NCI-H460 (cell line): ENCODE data around the gene ALDH3A2. TPM values are rescaled to one million over a fixed set of nuclear protein-coding genes. Genes with fewer than 3 reads are reported as not detected.
"Not testable (repeated sequence)": the region's sequence is repeated elsewhere in the genome, so short reads cannot be mapped to it uniquely, and the experiment has no call there.

Experiments used
- DNase-seq: peaks from one replicate; pipeline ENCODE4 v3.0.0-alpha.2; 2016; ENCODE audit warnings: low read depth; ENCODE audit errors: extremely low read depth
- total RNA-seq: library from RNA; depleted of rRNA; stranded (reverse); fragments of >200 nt; shearing (Covaris generic); gene quantifications from 2 replicates; pipeline ENCODE4 v1.2.3, GENCODE V29; 2014

ALDH3A2 gene
- total RNA-seq, 1 experiment from 2014 or later, result 191 TPM

DNA sequence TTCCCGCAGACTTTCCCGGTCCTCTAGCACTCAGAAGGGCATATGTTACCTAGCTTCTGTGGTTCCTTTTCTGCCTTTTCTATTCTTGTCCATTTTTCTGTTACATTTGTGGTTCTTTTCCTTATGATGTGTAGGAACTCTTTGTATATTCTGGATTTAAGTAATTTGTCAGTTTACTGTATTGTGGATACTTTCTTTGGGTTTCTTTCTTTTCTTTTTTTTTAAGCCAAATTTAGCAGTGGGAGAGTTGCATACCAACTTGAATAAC lies 657 bp downstream of the ALDH3A2 start:
- DNase-seq, result no peak

- DNase-seq, result no peak
Observed at GRCh38 chr17:19650826-19651225, 2.3 kb downstream of the ALDH3A2 start.

DNA sequence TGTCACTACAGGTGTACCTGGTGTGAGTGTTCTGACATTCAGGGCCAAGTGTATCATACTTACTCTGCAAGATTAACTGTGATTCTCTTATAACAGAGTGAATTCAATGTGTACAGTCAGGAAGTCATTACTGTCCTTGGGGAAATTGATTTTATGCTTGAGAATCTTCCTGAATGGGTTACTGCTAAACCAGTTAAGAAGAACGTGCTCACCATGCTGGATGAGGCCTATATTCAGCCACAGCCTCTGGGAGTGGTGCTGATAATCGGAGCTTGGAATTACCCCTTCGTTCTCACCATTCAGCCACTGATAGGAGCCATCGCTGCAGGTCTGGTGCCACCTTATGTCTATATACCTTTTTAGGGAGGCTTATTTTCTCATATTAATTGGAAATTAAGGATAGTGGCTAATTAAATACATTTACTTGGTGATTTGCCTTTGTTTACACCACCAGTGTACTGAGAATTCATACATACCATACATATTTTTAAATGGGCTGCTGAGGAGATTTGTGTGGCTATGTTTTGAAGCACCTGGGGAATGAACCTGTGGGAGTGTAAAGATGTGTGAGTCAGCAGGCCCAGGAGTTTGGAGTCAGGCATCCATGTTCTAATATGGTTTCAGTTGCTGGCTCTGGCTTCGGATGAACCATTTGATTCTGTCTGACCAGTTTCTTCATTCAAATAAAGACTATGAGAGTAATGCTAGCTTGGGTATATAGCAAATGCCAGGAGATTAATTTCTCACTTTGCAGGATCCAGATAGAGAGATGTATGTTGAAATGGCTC lies 3.1 kb downstream of the ALDH3A2 start:
- no peak for DNase-seq

DNA sequence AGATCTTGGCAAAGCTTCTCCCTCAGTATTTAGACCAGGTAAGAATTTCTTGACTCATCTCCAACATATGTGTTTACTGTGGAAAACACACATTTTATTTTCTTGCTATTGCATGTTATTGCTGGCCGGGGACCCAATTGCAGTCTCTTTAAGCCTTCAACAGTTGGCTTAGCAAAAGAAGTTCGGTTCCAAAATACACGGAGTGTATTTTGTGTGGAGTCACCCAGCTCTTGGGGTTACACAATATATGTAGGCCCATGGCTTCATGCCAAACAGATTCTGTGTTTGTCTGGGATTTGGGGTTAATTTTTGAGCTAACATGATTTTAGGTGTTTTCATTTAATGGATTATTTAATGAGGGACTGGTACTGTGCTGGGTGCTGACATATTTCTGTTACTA lies 4.0 kb downstream of the ALDH3A2 start:
- no peak for DNase-seq

- no peak for DNase-seq
Observed at GRCh38 chr17:19654342-19654886, 5.9 kb downstream of the ALDH3A2 start.

DNA sequence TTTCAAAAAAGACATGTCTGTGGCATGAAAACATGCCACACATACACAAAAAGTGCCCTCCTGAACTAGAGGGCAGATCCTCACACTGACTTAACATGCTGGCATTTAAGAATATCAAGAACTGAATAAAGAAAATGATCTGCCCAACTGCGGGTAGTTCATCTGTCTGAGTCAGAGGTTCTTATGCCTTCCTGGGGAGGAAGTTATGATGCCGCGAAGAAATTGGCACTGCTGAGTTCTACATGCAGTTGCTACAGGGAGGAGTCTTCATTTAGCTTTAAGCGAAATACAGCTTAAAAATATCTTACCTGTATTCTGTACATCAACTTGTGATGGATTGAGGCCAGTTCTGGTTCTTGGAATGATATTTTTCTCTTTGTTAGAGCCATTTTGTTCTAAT lies 6.3 kb downstream of the ALDH3A2 start:
- no peak for DNase-seq

- no peak for DNase-seq
Observed at GRCh38 chr17:19656336-19656735, 7.8 kb downstream of the ALDH3A2 start.

DNA sequence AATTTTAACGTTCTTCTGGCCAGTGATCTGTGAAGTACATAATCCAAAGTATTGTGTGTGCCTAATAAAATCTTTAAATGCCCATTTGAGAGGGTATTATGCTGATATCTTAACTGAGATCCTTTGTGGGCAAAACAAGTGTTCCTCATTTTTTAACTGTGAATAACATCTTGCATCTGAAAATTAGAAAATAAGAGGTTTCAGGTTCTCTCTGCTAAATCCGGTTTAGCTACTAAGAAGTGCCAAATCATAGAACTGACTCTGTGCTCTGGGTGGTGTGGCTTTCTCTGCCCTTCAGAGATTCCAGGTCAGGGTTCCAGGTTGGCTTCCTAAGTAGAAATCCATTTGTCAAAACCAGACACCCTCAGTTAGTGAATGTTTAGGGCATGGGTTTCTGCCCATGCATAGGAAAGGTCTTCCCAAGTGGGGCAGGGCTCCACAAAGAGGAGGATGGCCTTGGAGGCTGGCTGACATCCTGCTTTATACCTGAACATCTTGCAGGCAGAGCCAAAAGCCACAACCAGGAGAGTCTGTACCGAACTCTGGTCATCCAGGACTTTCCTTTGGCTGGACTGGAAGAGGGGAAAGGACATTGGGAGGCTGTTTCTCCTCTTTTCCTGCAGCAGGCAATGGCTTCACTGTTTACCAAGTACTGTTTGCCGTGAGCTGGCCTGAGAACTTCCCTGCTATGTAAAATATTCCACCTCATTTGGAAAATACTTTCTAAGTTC lies 8.5 kb downstream of the ALDH3A2 start:
- no peak for DNase-seq

DNA sequence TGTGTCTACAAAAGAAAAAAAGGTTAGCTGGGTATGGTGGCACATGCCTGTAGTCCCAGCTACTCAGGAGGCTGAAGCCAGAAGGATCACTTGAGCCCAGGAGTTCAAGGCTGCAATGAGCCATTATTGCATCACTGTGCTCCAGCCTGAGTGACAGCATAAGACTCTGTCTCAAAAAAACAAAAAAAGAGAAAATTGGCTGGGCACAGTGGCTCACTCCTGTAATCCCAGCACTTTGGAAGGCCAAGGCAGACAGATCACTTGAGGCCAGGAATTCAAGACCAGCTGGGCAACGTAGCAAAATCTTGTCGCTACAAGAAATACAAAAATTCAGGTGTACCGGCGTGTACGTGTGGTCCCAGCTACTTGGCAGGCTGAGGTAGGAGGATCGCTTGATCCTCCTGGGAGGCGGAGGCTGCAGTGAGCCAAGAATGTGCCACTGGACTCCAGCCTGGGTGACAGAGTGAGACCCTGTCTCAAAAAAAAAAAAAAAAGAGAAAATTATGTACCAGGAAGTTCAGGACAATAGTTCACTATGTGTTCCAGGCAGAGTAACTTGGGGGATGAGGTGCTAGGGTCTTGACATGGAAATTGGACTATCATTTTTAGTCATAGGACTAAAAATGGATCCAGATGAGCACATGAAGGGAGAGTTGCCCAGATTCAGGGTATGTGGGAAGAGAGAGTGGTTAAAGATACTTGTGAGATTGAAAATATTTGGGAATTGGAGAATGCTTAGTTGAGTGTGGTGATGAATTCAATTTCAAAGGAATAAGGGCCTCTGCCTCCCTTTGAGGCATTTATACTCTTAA lies 11.0 kb downstream of the ALDH3A2 start:
- DNase-seq, result no peak

DNA sequence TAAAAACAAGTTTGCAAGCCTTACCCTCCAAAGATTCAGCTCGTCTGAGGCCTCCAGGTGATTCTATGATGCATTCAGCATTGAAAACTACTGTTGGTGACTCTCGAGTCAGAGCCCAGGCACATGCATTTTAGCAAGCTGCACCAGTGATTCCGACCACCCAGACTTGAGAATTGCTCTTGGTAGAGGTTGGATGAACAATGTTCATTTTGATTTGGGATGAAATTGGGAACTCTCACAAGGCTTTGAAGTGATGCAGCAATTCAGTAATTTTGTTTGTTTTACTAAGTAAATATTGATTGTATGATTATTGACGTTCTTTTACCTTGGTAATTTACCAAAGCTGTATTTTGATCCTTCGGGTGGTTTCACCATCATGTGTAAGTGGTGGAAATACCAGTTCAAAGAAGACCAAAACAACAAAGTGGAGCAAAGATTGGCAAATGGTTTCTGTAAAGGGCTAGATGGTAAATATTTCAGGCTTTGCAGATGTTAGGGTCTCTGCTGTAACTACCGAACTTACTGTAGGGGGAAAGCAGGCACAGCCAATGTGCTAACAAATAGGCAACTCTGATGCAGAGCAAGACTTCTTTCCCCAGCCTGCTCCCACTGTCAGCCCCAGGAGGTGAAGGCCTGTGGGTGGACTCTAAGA lies 11.8 kb downstream of the ALDH3A2 start:
- DNase-seq, result no peak

- DNase-seq, result no peak
Observed at GRCh38 chr17:19661121-19661520, 12.6 kb downstream of the ALDH3A2 start.

DNA sequence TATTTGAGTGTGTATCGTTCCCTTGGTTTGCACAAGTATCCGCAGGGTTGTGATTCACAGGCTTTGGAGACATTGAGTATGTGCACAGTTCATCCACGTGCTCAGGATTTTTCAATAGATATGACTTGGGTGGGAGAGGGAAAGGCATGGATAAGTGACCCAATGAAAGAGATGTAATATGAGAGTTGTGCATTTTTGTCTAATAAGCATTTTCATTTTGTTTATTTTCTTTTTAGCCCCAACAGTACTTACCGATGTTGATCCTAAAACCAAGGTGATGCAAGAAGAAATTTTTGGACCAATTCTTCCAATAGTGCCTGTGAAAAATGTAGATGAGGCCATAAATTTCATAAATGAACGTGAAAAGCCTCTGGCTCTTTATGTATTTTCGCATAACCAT lies 14.5 kb downstream of the ALDH3A2 start:
- DNase-seq, result no peak

- DNase-seq, result no peak
Observed at GRCh38 chr17:19664136-19664820, 15.7 kb downstream of the ALDH3A2 start.

DNA sequence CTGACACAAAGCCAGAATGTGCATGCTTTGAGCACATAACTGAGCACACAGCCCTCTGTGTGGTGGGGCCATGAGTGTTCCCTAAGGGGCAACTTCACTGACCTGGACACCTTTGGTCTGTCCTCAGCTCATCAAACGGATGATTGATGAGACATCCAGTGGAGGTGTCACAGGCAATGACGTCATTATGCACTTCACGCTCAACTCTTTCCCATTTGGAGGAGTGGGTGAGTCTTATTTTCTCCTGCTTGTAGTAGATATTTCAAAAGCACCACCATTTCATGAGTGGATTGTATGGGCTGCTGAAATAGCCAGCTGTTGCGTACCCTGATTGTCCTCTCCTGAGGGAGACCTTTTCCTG lies 16.2 kb downstream of the ALDH3A2 start:
- no peak for DNase-seq

GRCh38 chr17:19669680-19670079 lies 21.1 kb downstream of the ALDH3A2 start:
- DNase-seq, result not testable (repeated sequence)

DNA sequence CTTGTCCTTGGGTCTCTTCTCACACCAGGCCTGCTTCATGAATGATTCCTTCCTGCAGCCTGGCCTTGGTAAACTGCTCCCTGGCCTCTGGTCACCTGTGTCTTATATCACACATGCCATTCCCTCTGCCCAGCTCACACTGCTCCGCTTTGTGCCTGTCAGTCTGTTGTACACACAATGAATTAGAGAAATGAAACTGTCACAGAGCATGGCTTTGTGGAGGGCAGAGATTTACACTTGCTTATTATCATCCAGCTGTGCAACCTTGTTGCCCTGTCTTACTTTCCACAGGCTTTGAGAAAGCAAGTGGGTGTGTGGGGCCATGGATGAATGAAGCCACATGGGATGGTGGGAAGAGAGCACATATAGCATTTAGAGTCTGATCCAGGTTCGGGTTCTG lies 22.4 kb downstream of the ALDH3A2 start:
- DNase-seq, result no peak

GRCh38 chr17:19671433-19671832 lies 22.9 kb downstream of the ALDH3A2 start:
- no peak for DNase-seq

DNA sequence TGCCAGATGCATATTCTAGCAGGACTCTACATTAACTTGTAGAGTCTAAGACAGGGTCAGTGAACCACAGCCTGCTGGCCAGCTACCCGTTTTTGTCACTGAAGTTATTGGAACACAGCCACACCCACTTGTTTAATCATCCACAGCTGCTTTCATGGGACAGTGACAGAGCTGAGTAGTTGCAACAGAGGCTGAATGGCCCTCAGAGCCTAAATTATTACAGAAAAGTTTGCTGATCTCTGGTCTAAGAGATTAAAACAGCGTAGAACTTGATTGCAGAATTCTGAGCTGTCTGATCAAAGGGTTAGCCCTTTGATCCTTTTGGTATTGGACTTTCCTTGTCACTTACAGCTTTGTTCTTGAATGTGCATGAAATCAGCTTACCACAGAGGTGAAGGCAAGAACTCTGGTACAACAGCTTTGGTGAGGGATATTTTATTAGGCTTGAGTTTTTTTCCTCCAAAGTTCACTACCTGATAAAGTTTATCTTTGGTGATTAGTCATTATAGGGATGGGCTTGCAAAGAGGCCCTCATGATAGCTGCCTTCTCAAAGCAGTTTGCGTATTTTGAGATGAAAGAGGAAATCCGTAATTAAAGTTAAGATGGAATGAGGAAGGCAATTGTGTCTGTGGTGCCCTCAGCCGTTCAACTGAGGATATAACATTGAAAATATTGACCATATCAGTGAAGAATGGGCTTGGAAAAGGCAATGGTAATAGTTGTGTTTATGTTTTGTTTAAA lies 23.6 kb downstream of the ALDH3A2 start:
- DNase-seq, result no peak

DNA sequence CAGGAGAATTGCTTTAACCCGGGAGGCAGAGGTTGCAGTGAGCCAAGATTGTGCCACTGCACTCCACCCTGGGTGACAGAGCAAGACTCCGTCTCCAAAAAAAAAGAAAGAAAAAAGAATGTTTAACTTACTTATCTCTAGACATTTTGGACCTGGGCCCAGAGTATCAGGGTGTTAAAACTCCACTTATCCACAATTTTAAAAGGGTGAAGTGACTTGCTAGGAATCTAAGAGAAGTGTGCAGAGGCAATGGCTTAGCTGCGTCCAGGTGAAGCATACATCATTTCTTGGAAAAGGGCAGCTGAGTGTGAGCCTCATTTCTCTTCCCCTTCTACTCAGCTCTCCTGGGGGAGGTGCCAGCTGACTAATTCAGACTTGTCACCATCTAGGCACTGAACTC lies 25.1 kb downstream of the ALDH3A2 start:
- no peak for DNase-seq

DNA sequence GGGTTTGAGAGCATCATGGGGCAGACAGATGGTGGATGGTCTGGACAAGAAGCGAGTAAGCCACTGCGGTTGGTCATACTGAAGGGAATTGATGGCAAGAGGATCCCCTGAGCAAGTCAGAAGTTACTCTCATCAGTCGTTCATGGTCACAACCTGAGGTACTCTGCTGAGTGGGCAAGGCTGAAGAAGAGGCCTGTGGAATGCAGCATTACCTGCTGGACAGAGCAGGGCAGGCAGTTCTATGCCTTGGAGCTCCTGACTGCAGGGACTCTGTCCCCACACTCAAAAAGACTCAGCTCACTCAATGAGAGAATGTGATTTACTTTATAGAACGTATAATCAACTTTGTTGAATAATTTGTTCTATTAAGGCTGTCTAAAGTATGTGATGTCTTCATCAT lies 28.3 kb downstream of the ALDH3A2 start:
- no peak for DNase-seq
